HG02623 (cell line): ENCODE data around the gene ABHD5.
A peak's percentile ranks its signal among the peaks of the same experiment; 100 is the strongest.
"Not testable (repeated sequence)": the region's sequence is repeated elsewhere in the genome, so short reads cannot be mapped to it uniquely, and the experiment has no call there.

Experiments used
- ATAC-seq: cut with Tn5 transposase; IDR thresholded peaks from one replicate; pipeline ENCODE4 v1.9.1; 2021; ENCODE audit warnings: moderate library complexity; ENCODE audit not compliant: unreplicated experiment

The ABHD5 gene

GRCh38 chr3:43690400-43691119 is at the start of gene ABHD5:
Gene ABHD5, plus strand, starts transcription at chr3:43690938. Its CDS starts 55 bp downstream, at chr3:43690993.
- ATAC-seq, result peak; percentile 86

GRCh38 chr3:43641306-43642114 is 49.2 kb upstream of the ABHD5 start:
- no peak for ATAC-seq

GRCh38 chr3:43644443-43644842 is 46.3 kb upstream of the ABHD5 start:
- ATAC-seq, result no peak

- ATAC-seq, result no peak
These were observed 43.2 kb upstream of the ABHD5 start for GRCh38 chr3:43647331-43648166.

GRCh38 chr3:43648957-43649356 is 41.8 kb upstream of the ABHD5 start:
- ATAC-seq, result no peak

- no peak for ATAC-seq
These were observed 41.3 kb upstream of the ABHD5 start for GRCh38 chr3:43649365-43649968.

GRCh38 chr3:43650345-43650744 is 40.4 kb upstream of the ABHD5 start:
- no peak for ATAC-seq

- ATAC-seq, result not testable (repeated sequence)
These were observed 34.3 kb upstream of the ABHD5 start for GRCh38 chr3:43656390-43656789.

GRCh38 chr3:43659250-43659880 is 31.4 kb upstream of the ABHD5 start:
- ATAC-seq, result no peak

GRCh38 chr3:43661376-43661775 is 29.4 kb upstream of the ABHD5 start:
- not testable (repeated sequence) for ATAC-seq

- not testable (repeated sequence) for ATAC-seq
These were observed 25.7 kb upstream of the ABHD5 start for GRCh38 chr3:43665011-43665410.

GRCh38 chr3:43670635-43671522 is 19.9 kb upstream of the ABHD5 start:
- no peak for ATAC-seq

- ATAC-seq, result no peak
These were observed 16.2 kb upstream of the ABHD5 start for GRCh38 chr3:43674345-43675085.

GRCh38 chr3:43675593-43675992 is 15.1 kb upstream of the ABHD5 start:
- no peak for ATAC-seq

- no peak for ATAC-seq
These were observed 14.3 kb upstream of the ABHD5 start for GRCh38 chr3:43676441-43676840.

GRCh38 chr3:43678375-43678774 is 12.4 kb upstream of the ABHD5 start:
- not testable (repeated sequence) for ATAC-seq

GRCh38 chr3:43678887-43679449 is 11.8 kb upstream of the ABHD5 start:
- not testable (repeated sequence) for ATAC-seq

- ATAC-seq, result not testable (repeated sequence)
These were observed 9.9 kb upstream of the ABHD5 start for GRCh38 chr3:43680857-43681256.
